Keratinocyte (primary cell): ENCODE results near the gene MAGIX. TPM values are rescaled to one million over a fixed set of nuclear protein-coding genes. Genes with fewer than 3 reads are reported as not detected.

Experiments
- DNase-seq: peaks from one replicate; pipeline ENCODE4 v3.0.0-alpha.2; 2011; ENCODE audit warnings: low read depth, missing footprints, low spot score
- FAIRE-seq: peaks from 2 replicates; lab custom pipeline; 2011; peaks lifted over from hg19 to GRCh38; lab: Jason Lieb, UNC
- H2AFZ ChIP-seq: 2 replicates; pipeline ENCODE4 v1.6.0; 2012; ENCODE audit warnings: low read length, control low read depth, inconsistent platforms; ENCODE audit not compliant: control insufficient read depth
- H3K27ac ChIP-seq: 2 replicates; pipeline ENCODE4 v1.5.1; 2011; ENCODE audit warnings: low read length; ENCODE audit not compliant: control insufficient read depth, insufficient read depth
- H3K27me3 ChIP-seq: 3 replicates; pipeline ENCODE4 v1.6.0; 2011; ENCODE audit warnings: low read length; ENCODE audit not compliant: control insufficient read depth, insufficient read depth; ENCODE audit errors: extremely low read depth
- H3K36me3 ChIP-seq, 2 experiments: 2 replicates in 1 of 2; 3 replicates in 1 of 2; pipeline ENCODE4 v1.5.1; 2011; ENCODE audit warnings: low read length in 2 of 2, mild to moderate bottlenecking in 1 of 2; ENCODE audit not compliant: control insufficient read depth in 2 of 2, insufficient read depth in 2 of 2; ENCODE audit errors: extremely low read depth in 1 of 2
- H3K4me1 ChIP-seq: 3 replicates; pipeline ENCODE4 v1.5.1; 2011; ENCODE audit warnings: low read length; ENCODE audit not compliant: control insufficient read depth, insufficient read depth; ENCODE audit errors: extremely low read depth
- H3K4me2 ChIP-seq: 3 replicates; pipeline ENCODE4 v1.6.0; 2011; ENCODE audit warnings: low read depth, low read length; ENCODE audit not compliant: control insufficient read depth, insufficient read depth; ENCODE audit errors: extremely low read depth
- H3K4me3 ChIP-seq, 3 experiments: fragments of 200-600 bp in 1 of 3; sonication (generic) in 1 of 3; 2 replicates in 2 of 3; 3 replicates in 1 of 3; pipeline ENCODE4 v1.5.1; 2011 to 2016; ENCODE audit warnings: low read length in 3 of 3, mild to moderate bottlenecking in 3 of 3, control low read depth in 2 of 3, inconsistent platforms in 1 of 3, low read depth in 1 of 3, mixed read lengths in 1 of 3, mixed run types in 1 of 3, moderate library complexity in 1 of 3; ENCODE audit not compliant: control insufficient read depth in 2 of 3, insufficient read depth in 2 of 3; ENCODE audit errors: extremely low read depth in 1 of 3
- H3K79me2 ChIP-seq: 2 replicates; pipeline ENCODE4 v1.6.0; 2012; ENCODE audit warnings: low read length; ENCODE audit not compliant: control insufficient read depth, insufficient read depth
- H3K9ac ChIP-seq: 3 replicates; pipeline ENCODE4 v1.6.0; 2011; ENCODE audit warnings: low read length; ENCODE audit not compliant: control insufficient read depth, insufficient read depth; ENCODE audit errors: extremely low read depth
- H3K9me1 ChIP-seq: 3 replicates; pipeline ENCODE4 v1.6.0; 2011; ENCODE audit warnings: low read length; ENCODE audit not compliant: control insufficient read depth, insufficient read depth; ENCODE audit errors: extremely low read depth
- H3K9me3 ChIP-seq: 2 replicates; pipeline ENCODE4 v1.5.1; 2012; ENCODE audit warnings: low read depth, low read length; ENCODE audit not compliant: control insufficient read depth
- H4K20me1 ChIP-seq: 3 replicates; pipeline ENCODE4 v1.6.0; 2011; ENCODE audit warnings: low read length; ENCODE audit not compliant: control insufficient read depth, insufficient read depth; ENCODE audit errors: extremely low read depth
- EZH2 ChIP-seq: IDR thresholded peaks from one replicate; pipeline ENCODE4 v1.6.1; 2012; ENCODE audit warnings: inconsistent platforms, mild to moderate bottlenecking, low read length, moderate library complexity
- dilution Hi-C: fragments of 300-500 bp; cut with MboI; formaldehyde crosslinking; loops from one replicate; pipeline ENCODE4 v1.7.0; 2020; ENCODE audit warnings: low sequenced_read_pairs; ENCODE audit not compliant: extremely low pct_ligation_motif_present
- polyA plus RNA-seq, 5 experiments: library from polyadenylated mRNA; depleted of rRNA in 3 of 5; stranded (reverse) in 3 of 5; stranded (forward) in 1 of 5; unstranded in 1 of 5; fragments of >200 nt; gene quantifications; 1 replicate in 1 of 5; 2 replicates in 3 of 5; 3 replicates in 1 of 5; pipeline versions ENCODE4 v1.2.1 to v1.2.3, GENCODE V29; 2011 to 2012; ENCODE audit warnings: missing spikeins in 2 of 5, low read depth in 1 of 5, low replicate concordance in 1 of 5
- TF ChIP-seq, protein P1 (sequence below), 3 experiments: IDR thresholded peaks in 1 of 3; conservative IDR thresholded peaks in 1 of 3; optimal IDR thresholded peaks in 1 of 3; 2 replicates in 2 of 3; 3 replicates in 1 of 3; pipeline versions ENCODE3 to v1.5.1; 2011; ENCODE audit warnings: low read length in 3 of 3, mild to moderate bottlenecking in 3 of 3, moderate library complexity in 2 of 3, control low read depth in 1 of 3, inconsistent platforms in 1 of 3; ENCODE audit not compliant: insufficient read depth in 2 of 3; ENCODE audit errors: extremely low read depth in 1 of 3

Gene MAGIX
- polyA plus RNA-seq, 1 donor (not counting 4 experiments of a cell fraction or from before 2014, with no cell fraction given), result 0.51 TPM

DNA sequence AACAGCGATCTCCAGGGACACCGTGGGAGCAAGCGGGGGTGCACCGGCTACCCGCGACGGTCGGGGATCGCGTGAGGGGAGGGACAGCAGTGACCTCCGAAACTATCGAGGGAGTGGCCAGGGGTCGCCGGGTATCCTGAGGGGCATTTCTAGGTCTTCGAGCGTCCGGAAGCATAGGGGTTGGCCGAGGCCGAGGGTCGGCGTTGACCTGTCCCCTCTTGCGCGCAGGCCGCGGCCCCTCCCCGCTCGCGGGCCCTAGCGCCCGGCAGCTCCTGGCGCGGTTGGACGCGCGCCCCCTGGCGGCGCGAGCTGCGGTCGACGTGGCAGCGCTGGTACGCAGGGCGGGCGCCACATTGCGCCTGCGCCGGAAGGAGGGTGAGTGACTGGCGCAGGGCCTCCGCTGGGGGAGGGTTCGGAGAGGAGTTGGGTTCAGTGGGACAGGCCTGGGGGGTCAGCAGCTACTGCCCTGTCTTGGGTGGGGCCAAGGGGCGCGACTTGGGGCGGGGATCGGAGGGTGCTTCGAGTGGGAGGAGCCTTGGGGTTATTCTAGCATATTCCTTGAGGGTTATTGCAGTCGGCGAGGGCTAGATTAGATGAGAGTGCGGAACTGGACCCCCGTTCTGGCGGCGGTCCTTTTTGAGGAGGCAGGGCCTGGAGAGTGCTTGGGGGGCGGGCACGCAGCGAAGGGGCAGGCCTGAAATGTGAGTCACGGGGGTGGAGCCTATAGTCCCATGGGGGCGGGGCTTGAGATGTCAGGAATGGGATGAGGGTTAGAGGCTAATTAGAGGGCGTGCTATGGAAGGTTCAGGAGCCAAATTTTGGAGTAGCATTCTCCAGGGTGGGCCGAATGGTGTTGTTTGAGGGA lies 1.2 kb downstream of the MAGIX start:
- dilution Hi-C loops, result no loop called here
- peak overlapping the region; percentile 51 for H3K4me2 ChIP-seq
- H3K9me1 ChIP-seq, result no peaks in the 10 kb centered on the region
- no peaks in the 10 kb centered on the region for H4K20me1 ChIP-seq
- no peaks in the 10 kb centered on the region for H3K79me2 ChIP-seq
- peak; percentile 73 for FAIRE-seq
- H3K9me3 ChIP-seq, result no peaks in the 10 kb centered on the region
- no peaks in the 10 kb centered on the region for H3K27me3 ChIP-seq
- peak overlapping the region; percentile 58 for H2AFZ ChIP-seq
- DNase-seq, result no peak
- TF ChIP-seq, protein P1, sequence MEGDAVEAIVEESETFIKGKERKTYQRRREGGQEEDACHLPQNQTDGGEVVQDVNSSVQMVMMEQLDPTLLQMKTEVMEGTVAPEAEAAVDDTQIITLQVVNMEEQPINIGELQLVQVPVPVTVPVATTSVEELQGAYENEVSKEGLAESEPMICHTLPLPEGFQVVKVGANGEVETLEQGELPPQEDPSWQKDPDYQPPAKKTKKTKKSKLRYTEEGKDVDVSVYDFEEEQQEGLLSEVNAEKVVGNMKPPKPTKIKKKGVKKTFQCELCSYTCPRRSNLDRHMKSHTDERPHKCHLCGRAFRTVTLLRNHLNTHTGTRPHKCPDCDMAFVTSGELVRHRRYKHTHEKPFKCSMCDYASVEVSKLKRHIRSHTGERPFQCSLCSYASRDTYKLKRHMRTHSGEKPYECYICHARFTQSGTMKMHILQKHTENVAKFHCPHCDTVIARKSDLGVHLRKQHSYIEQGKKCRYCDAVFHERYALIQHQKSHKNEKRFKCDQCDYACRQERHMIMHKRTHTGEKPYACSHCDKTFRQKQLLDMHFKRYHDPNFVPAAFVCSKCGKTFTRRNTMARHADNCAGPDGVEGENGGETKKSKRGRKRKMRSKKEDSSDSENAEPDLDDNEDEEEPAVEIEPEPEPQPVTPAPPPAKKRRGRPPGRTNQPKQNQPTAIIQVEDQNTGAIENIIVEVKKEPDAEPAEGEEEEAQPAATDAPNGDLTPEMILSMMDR (optimal IDR thresholded peaks at IDR 0.05 in 1 of 3, IDR thresholded peaks at IDR 0.05 in 1 of 3, conservative IDR thresholded peaks at IDR 0.05 in 1 of 3; ENCODE audit: extremely low read depth in 1 of 3, insufficient read depth in 2 of 3, low read length in 3 of 3), result peak in 1 of 3 experiments; percentile 54
- TF ChIP-seq EZH2, result no peak
- peak overlapping the region in 2 of 3 experiments; percentile 30 to 38 for H3K4me3 ChIP-seq
- H3K27ac ChIP-seq, result peak overlapping the region; percentile 77
- peaks cover 10% of the 10 kb centered on the region for H3K4me1 ChIP-seq
- peak overlapping the region; percentile 62 for H3K9ac ChIP-seq
- H3K36me3 ChIP-seq, result no peaks in the 10 kb centered on the region

DNA sequence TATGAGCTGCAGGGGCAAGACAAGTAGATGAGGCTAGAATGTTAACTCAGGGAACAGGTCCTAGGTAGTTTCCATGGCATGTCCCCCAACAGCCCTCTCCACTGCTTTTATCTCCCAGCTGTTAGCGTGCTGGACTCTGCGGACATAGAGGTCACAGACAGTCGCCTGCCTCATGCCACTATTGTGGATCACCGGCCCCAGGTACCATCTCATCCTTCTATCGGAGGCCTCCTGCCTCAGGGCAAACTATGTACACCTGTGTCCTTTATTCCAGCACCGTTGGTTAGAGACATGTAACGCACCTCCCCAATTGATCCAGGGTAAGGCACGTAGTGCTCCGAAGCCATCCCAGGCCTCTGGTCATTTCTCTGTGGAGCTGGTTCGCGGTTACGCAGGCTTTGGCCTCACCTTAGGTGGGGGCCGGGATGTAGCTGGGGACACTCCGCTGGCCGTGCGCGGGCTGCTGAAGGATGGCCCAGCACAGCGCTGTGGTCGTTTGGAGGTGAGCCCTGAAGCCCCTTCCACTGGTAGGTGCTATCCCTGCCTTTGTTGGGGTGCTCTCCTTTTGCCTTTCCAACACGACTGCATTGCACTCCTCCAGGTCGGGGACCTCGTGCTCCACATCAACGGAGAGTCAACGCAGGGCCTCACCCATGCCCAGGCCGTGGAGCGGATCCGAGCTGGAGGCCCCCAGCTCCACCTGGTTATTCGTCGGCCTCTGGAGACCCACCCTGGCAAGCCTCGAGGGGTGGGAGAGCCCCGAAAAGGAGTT lies 2.2 kb downstream of the MAGIX start:
- Histone ChIP-seq H3K4me2 (peak overlapping the region; percentile 59), H3K9me3 (no peaks in the 10 kb centered on the region)

More for the DNA sequence above, 2.2 kb downstream of the MAGIX start:
- H3K9me1 ChIP-seq, result no peaks in the 10 kb centered on the region
- no peaks in the 10 kb centered on the region for H3K27me3 ChIP-seq
- dilution Hi-C loops, result no loop called here
- H4K20me1 ChIP-seq, result no peaks in the 10 kb centered on the region
- H3K27ac ChIP-seq, result no peak overlapping the region
- H3K36me3 ChIP-seq, result no peaks in the 10 kb centered on the region
- H3K4me3 ChIP-seq, result no peak overlapping the region
- no peak for FAIRE-seq
- TF ChIP-seq, protein P1 (optimal IDR thresholded peaks at IDR 0.05 in 1 of 3, IDR thresholded peaks at IDR 0.05 in 1 of 3, conservative IDR thresholded peaks at IDR 0.05 in 1 of 3; ENCODE audit: extremely low read depth in 1 of 3, insufficient read depth in 2 of 3, low read length in 3 of 3), result no peak
- no peak for TF ChIP-seq EZH2
- no peaks in the 10 kb centered on the region for H3K79me2 ChIP-seq
- no peak for DNase-seq
- H2AFZ ChIP-seq, result no peak overlapping the region
- peaks cover 10% of the 10 kb centered on the region for H3K4me1 ChIP-seq
- no peak overlapping the region for H3K9ac ChIP-seq
